Suprapubic skin (tissue), 4 donors: ENCODE data around the gene IFTAP. TPM values are rescaled to one million over a fixed set of nuclear protein-coding genes. Genes with fewer than 3 reads are reported as not detected.
"Not testable (repeated sequence)": the region's sequence is repeated elsewhere in the genome, so short reads cannot be mapped to it uniquely, and the experiment has no call there.

Experiments
- DNase-seq, 2 donors: peaks; one replicate each; pipeline ENCODE4 v3.0.0-alpha.2; 2019; ENCODE audit warnings: low spot score in 2 of 2
- H3K27ac ChIP-seq: fragments of 200-600 bp; sonication (generic); one replicate; pipeline ENCODE4 v1.5.1; 2019
- H3K27me3 ChIP-seq: fragments of 200-600 bp; sonication (generic); one replicate; pipeline ENCODE4 v1.5.1; 2019
- H3K36me3 ChIP-seq: fragments of 200-600 bp; sonication (generic); one replicate; pipeline ENCODE4 v1.5.1; 2019
- H3K4me1 ChIP-seq: fragments of 200-600 bp; sonication (generic); one replicate; pipeline ENCODE4 v1.5.1; 2019
- H3K4me3 ChIP-seq: fragments of 200-600 bp; sonication (generic); one replicate; pipeline ENCODE4 v1.5.1; 2019; ENCODE audit warnings: mild to moderate bottlenecking
- H3K9me3 ChIP-seq: fragments of 200-600 bp; sonication (generic); one replicate; pipeline ENCODE4 v1.5.1; 2019
- EP300 ChIP-seq: sonication (generic); formaldehyde crosslinking; IDR thresholded peaks from one replicate; pipeline ENCODE4 v1.6.1; 2017; ENCODE audit warnings: antibody characterized with exemption
- POLR2A ChIP-seq, 2 donors: fragments of 450-650 bp; IDR thresholded peaks; one replicate each; pipeline ENCODE4 v1.6.1; 2017; ENCODE audit warnings: antibody characterized with exemption in 2 of 2, mild to moderate bottlenecking in 2 of 2, moderate library complexity in 2 of 2
- POLR2AphosphoS5 ChIP-seq, 3 donors: sonication (generic); formaldehyde crosslinking; IDR thresholded peaks; one replicate each; pipeline ENCODE4 v1.6.1; 2017; ENCODE audit warnings: antibody characterized with exemption in 3 of 3
- WGBS: methylation state at CpG from one replicate; pipeline ENCODE4 v1.1.5; 2018; 5-methylcytosine and 5-hydroxymethylcytosine counted together
- total RNA-seq, 4 donors: library from RNA; depleted of rRNA; stranded (reverse); fragments of >200 nt; gene quantifications; one replicate each; pipeline ENCODE4 v1.1.0, GENCODE V29; 2016
- TF ChIP-seq, protein P1 (sequence below), 2 donors: fragments of 200-600 bp in 1 of 2; fragments of 450-650 bp in 1 of 2; sonication (generic) in 1 of 2; IDR thresholded peaks; one replicate each; pipeline ENCODE4 v1.5.1; 2016 to 2019; ENCODE audit warnings: antibody characterized with exemption in 2 of 2, mild to moderate bottlenecking in 1 of 2, moderate library complexity in 1 of 2

Gene IFTAP, protein sequence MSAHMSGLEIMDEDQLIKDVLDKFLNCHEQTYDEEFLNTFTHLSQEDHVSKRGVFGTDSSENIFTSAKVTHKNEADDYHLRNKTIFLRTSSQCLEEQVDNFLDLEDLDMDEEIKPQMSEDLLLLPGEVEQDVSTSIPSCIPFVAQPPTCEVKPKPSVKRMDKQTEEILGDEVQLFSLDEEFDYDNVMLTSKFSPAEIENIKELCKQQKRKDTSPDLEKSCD
- total RNA-seq, result 10 to 100 TPM in 1 of 4 donors, 1 to 10 TPM in 3; 6.6 to 17.8 (median 8.8) TPM

DNA sequence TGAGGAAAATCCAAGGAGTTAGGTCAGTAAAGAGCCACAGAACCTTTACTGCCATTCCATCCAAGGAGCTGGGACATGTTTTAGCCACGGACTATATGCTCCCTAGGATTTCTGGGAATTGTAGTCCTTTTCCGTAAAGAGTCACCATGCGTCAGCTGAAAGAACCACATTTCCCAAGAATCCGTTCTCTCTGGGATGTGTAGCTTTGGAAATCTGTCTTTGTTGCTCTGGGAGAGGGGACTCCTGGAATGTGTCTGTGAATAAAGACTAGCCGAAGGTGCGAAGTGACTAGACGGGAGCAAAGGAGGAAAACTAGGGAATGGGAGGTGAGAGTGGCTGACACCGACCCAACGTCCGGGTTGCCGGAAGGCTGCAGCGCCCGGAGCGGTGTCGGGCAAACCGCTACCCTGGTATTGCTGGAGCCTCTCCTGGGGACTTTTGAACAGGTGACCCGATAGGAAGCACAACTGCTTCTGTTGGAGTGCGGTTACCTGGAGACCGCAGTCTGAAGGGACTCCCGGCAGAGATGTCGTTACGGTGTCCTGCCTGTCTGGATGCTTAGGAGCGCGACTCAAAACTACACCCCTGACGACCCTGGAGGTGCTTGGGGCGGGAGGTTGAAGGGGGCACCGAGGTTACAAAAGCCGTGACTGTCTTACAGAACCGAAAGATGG, at the start of gene IFTAP:
IFTAP (plus strand) TSS at position 187 of the 674 bp plus-strand sequence. CDS start 15,602 bp downstream, outside the sequence.
- under 1% methylated on average over 29 of the region's 29 CpGs for WGBS
- no peak for TF ChIP-seq EP300
- TF ChIP-seq, protein P1, sequence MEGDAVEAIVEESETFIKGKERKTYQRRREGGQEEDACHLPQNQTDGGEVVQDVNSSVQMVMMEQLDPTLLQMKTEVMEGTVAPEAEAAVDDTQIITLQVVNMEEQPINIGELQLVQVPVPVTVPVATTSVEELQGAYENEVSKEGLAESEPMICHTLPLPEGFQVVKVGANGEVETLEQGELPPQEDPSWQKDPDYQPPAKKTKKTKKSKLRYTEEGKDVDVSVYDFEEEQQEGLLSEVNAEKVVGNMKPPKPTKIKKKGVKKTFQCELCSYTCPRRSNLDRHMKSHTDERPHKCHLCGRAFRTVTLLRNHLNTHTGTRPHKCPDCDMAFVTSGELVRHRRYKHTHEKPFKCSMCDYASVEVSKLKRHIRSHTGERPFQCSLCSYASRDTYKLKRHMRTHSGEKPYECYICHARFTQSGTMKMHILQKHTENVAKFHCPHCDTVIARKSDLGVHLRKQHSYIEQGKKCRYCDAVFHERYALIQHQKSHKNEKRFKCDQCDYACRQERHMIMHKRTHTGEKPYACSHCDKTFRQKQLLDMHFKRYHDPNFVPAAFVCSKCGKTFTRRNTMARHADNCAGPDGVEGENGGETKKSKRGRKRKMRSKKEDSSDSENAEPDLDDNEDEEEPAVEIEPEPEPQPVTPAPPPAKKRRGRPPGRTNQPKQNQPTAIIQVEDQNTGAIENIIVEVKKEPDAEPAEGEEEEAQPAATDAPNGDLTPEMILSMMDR (IDR thresholded peaks at IDR 0.05), result no peak
- no peaks in the 10 kb centered on the region for H3K9me3 ChIP-seq
- H3K27me3 ChIP-seq, result peaks cover 17% of the 10 kb centered on the region
- peak within 1 kb of the TSS; percentile 70 for H3K4me3 ChIP-seq
- H3K36me3 ChIP-seq, result no peaks in the 10 kb centered on the region
- peaks cover 9% of the 10 kb centered on the region for H3K4me1 ChIP-seq
- DNase-seq, result peak in 1 of 2 donors; percentile 64
- H3K27ac ChIP-seq, result no peak within 1 kb of the TSS

DNA sequence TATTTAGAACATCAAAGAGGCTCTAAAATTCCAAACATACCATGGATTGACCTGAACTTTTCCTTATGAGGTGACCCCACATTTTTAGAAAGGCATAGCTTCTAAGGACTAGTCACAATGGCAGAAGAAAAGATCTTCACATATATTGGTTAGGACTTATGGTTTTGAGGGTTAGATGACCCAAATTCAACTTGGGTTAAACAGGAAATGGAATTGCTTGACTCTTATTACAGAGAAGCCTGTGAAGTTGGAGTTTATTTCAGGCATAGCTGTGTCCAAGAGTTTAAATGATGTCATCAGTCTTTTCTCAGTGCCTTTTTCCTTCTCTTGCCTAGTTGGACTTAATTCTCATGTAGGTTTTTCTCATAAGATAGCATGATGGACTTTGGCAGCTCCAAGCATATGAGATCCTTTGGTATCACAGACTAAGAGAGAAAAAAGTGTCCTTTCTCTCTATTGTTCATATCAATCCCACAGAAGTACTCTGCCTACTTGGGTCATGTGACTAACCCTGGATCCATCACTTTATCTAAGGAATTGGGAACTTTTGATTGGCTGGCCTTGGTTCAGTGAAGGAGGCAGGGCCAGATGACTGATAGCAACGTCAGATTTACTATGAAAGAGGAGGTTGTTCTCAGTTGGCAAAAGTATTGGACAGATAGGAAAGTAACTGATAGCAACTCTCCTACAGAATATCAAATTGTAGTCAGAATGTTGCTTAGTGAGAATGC, 43.8 kb upstream of the IFTAP start:
- H3K27me3 ChIP-seq, result no peaks in the 10 kb centered on the region
- no peak for TF ChIP-seq EP300
- TF ChIP-seq, protein P1 (IDR thresholded peaks at IDR 0.05), result no peak
- no peak for TF ChIP-seq POLR2A (IDR thresholded peaks at IDR 0.05)
- TF ChIP-seq POLR2AphosphoS5 (IDR thresholded peaks at IDR 0.05), result no peak
- 41% methylated on average over 1 of the region's 1 CpG for WGBS
- DNase-seq, result no peak
- H3K27ac ChIP-seq, result no peak overlapping the region
- no peaks in the 10 kb centered on the region for H3K36me3 ChIP-seq
- H3K4me1 ChIP-seq, result no peaks in the 10 kb centered on the region
- no peaks in the 10 kb centered on the region for H3K9me3 ChIP-seq
- H3K4me3 ChIP-seq, result no peak overlapping the region

DNA sequence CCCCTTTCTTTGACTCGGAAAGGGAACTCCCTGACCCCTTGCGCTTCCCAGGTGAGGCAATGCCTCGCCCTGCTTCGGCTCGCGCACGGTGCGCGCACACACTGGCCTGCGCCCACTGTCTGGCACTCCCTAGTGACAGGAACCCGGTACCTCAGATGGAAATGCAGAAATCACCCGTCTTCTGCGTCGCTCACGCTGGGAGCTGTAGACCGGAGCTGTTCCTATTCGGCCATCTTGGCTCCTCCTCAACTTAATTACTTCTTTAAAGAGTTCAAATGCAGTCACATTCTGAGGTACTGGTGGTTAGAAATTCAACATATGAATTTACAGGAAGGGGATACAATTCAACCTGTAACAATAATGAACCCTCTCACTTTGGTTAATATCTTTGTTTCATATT, 36.9 kb upstream of the IFTAP start:
- WGBS, result 96% methylated on average over 15 of the region's 17 CpGs
- H3K9me3 ChIP-seq, H3K4me1 ChIP-seq, DNase-seq, H3K27me3 ChIP-seq, H3K36me3 ChIP-seq, H3K4me3 ChIP-seq, H3K27ac ChIP-seq: not testable (repeated sequence)

DNA sequence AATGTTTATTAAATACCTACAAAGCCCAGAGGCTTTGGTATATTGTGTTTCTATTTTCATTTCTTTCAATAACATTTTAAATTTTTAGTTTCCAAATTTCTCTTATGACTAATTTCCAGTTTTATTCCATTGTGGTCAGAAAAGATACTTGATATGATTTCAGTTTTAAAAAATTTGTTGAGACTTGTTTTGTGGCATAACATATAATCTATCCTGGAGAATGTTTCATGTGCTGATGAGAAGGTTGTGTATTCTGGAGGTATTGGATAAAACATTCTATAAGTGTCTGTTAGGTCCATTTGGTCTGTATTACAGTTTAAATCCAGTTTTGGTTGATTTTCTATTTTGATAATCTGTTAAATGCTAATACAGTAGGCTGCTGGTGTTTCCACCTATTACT, 36.3 kb upstream of the IFTAP start:
- H3K36me3 ChIP-seq, result no peaks in the 10 kb centered on the region
- DNase-seq, result no peak
- TF ChIP-seq EP300 (no peak), POLR2A (IDR thresholded peaks at IDR 0.05) (no peak), POLR2AphosphoS5 (IDR thresholded peaks at IDR 0.05) (no peak)
- TF ChIP-seq, protein P1 (IDR thresholded peaks at IDR 0.05), result no peak
- no peaks in the 10 kb centered on the region for H3K27me3 ChIP-seq
- peaks cover 5% of the 10 kb centered on the region for H3K9me3 ChIP-seq
- no peak overlapping the region for H3K27ac ChIP-seq
- H3K4me3 ChIP-seq, result no peak overlapping the region
- H3K4me1 ChIP-seq, result no peaks in the 10 kb centered on the region

DNA sequence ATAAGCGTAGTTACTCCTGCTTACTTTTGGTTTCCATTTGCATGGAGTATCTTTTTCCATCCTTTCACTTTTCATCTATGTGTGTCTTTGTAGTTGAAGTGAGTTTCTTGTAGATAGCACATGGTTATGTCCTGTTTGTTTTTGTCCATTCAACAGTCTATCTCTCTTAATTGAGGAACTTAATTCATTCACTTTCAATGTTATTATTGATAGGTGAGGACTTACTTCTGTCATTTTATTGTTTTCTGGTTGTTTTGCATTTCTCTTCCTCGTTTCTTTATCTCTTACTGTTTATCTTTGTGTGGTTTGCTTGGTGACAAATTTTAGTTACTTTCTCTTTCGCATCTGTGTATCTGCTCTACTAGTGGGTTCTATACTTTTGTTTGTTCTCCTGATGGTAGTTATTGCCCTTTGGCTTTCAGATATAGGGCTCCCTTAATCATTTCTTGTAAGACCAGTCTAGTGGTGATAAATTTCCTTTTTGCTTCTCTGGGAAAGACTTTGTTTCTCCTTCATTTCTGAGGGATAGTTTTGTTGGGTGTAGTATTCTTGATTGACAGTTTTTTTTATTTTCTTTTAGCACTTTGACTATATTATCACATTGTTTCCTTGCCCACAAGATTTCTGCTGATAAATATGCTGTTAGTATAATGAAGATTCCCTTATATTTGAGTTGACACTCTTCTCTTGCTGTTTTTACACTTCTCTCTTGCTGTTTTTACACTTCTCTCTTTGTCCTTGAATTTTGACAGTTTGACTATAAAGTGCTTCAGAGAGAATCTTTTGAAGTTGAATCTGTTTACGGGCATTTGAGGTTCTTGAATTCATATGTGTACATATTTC, 35.5 kb upstream of the IFTAP start:
- no peaks in the 10 kb centered on the region for H3K27me3 ChIP-seq
- peaks cover 5% of the 10 kb centered on the region for H3K9me3 ChIP-seq
- TF ChIP-seq POLR2AphosphoS5 (IDR thresholded peaks at IDR 0.05), result no peak
- TF ChIP-seq, protein P1 (IDR thresholded peaks at IDR 0.05), result no peak
- no peak for TF ChIP-seq EP300
- no peak for TF ChIP-seq POLR2A (IDR thresholded peaks at IDR 0.05)
- no peak overlapping the region for H3K27ac ChIP-seq
- DNase-seq, result no peak
- WGBS, result 76% methylated on average over 4 of the region's 4 CpGs
- no peak overlapping the region for H3K4me3 ChIP-seq
- H3K36me3 ChIP-seq, result no peaks in the 10 kb centered on the region
- no peaks in the 10 kb centered on the region for H3K4me1 ChIP-seq
